GM21390 (cell line): ENCODE data around the gene SPRN.
A peak's percentile ranks its signal among the peaks of the same experiment; 100 is the strongest.

Experiments used
- ATAC-seq: cut with Tn5 transposase; IDR thresholded peaks from one replicate; pipeline ENCODE4 v1.9.1; 2021; ENCODE audit not compliant: unreplicated experiment

SPRN gene

GRCh38 chr10:133411523-133412380 lies 12.7 kb downstream of the SPRN start:
- no peak for ATAC-seq

- ATAC-seq = peak; percentile 66
Observed at GRCh38 chr10:133405844-133406527, 18.4 kb downstream of the SPRN start.

- no peak for ATAC-seq
Observed at GRCh38 chr10:133405272-133405671, 19.2 kb downstream of the SPRN start.

- no peak for ATAC-seq
Observed at GRCh38 chr10:133403784-133404183, 20.6 kb downstream of the SPRN start.

- ATAC-seq = no peak
Observed at GRCh38 chr10:133403359-133403758, 21.1 kb downstream of the SPRN start.

- ATAC-seq = no peak
Observed at GRCh38 chr10:133401981-133402725, 22.3 kb downstream of the SPRN start.

DNA sequence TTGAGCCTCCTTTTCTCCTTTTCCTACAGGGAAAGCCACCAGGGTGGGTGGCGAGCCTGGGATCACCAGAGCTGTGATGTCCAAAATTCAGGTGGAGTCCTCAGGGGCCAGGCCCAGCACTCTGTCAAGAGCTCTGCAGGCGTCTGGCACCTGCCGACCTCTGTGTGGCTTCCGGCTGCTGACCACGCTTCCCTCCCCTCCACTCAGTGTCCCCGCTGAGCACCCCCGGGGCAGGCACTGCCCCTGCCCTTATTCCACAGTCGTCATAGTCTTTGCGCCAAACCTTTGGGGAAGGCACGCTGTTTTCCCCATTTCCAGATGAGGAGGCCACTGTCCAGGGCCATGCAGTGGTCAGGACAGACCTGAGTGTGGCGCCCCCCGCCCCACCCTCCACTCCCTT lies 22.9 kb downstream of the SPRN start:
- ATAC-seq = no peak

DNA sequence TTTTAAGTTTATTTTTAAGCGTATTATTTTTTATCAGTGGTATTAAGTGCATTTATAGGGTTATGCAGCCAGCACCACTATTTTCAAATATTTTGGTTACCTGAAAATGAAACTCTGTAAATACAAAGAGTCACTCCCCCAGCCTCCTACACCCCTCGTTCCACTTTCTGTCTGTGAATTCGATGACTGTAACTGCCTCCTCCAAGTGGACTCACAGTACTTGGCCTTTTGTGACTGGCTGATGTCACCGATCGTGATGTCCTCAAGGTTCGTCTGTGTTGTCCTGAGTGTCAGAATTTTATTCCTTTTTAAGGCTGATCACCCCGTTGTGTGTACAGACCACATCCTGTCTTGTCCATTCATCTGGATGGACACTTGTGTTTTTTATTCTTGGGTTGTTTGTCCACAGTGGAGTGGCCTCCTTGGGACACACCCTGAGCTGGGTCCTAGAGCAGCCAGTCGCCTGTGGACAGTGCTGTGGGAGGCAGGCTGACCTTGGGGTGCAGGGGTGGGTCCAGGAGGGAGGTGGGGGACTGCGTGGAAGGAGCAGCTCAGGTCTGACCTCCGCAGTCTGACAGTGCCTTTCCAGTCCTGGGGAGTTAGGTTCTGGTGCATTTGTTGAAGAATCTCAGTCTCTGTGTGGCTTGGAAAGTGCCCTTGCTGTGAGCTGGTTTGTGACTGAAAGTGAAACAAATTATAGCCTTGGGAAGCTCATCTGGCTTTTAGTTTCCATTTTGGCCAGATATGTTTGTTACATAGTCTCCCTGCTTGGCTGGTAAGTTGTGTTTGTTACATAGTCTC lies 23.6 kb downstream of the SPRN start:
- ATAC-seq = peak; percentile 77

DNA sequence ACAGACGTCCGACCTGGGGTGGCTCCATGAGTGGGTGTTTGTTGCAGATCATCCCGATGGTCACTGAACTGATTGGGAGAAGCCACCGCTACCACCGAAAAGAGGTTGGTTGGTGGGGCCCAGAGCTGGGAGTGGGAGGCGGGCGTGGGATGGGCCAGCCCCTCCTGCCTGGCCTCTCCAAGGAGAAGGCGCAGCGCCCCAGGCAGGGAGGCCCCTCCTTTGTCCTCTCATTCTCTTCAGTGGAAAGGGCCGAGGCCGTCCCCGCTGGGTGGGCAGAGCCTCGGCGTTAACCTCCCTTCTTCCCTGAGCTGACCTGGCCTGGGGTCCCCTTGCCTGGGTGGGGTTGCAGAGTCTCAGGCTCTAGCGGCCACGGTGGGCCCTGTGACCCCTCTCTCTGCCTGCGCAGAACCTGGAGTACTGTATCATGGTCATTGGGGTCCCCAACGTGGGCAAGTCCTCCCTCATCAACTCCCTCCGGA lies 25.3 kb downstream of the SPRN start:
- ATAC-seq = no peak

GRCh38 chr10:133397938-133398337 lies 26.5 kb downstream of the SPRN start:
- ATAC-seq = no peak

- ATAC-seq = no peak
Observed at GRCh38 chr10:133396035-133396624, 28.3 kb downstream of the SPRN start.

GRCh38 chr10:133394801-133395221 lies 29.6 kb downstream of the SPRN start:
- ATAC-seq = no peak

DNA sequence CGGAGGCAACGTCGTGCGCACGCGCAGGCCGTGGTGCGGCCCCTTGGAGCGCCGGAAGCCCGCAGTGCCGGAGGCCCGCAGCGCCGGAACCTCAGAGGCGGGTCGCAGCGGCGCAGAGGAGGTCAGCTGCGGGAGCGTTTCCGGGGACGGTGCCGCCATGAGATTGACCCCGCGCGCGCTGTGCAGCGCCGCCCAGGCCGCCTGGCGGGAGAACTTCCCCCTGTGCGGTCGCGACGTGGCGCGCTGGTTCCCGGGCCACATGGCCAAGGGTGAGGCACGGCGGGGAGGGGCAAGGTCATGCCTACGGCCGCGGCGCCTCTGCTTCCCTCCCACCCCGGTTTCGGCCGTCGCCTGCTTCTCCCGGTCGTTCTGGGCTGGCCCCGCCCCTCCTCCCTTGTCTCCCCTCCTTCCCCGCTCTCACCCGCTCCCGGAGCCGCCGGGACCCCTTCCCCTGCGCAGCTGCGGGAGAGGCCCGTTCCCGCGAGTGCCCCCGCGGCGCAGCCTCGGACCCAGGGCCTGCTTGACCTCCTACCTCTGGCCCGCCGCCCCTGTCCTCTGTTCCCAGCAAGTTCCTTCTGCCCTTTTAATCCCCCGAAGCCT lies 30.3 kb downstream of the SPRN start, which contains the start of gene MTG1:
Gene MTG1, plus strand, starts transcription at position 94 of the 600 bp plus-strand sequence. Its CDS starts 64 bp downstream, at position 158.
- ATAC-seq = peak; percentile 59

GRCh38 chr10:133393401-133394063 lies 30.9 kb downstream of the SPRN start:
- no peak for ATAC-seq

DNA sequence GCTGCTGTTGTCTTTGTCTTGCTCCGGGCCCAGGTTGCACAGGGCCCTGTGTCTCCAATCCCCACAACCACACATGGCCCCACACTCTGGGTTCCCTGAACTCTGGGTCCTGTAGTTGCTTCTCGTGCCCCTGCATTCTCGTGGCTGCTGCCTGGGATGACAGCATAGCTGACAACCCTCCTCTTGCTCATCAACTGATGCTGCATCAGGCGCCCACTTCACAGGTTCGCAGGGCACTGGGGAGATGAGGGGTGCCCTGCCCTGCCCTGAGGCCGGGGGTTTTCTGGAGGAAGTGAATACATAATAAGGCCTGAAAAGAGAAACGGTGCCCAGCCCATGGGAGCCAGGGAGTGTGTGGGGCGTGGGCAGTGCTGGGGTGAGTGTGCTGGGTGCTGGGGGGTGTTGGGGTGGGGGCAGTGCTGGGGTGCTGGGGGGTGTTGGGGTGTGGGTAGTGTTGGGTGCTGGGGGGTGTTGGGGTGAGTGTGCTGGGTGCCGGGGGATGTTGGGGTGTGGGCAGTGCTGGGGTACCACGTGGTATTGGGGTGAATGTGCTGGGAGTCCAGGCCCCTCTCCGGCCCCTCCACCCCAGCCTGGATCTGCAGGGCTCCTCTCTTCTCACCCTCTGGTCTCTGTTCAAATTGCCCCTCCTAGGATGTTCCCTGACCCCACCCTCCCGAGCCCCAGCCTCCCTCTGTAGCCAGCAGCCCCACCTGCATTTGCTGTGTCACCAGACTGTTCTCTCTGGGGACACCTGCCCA lies 32.5 kb downstream of the SPRN start:
- no peak for ATAC-seq

GRCh38 chr10:133391249-133391635 lies 33.2 kb downstream of the SPRN start:
- no peak for ATAC-seq

DNA sequence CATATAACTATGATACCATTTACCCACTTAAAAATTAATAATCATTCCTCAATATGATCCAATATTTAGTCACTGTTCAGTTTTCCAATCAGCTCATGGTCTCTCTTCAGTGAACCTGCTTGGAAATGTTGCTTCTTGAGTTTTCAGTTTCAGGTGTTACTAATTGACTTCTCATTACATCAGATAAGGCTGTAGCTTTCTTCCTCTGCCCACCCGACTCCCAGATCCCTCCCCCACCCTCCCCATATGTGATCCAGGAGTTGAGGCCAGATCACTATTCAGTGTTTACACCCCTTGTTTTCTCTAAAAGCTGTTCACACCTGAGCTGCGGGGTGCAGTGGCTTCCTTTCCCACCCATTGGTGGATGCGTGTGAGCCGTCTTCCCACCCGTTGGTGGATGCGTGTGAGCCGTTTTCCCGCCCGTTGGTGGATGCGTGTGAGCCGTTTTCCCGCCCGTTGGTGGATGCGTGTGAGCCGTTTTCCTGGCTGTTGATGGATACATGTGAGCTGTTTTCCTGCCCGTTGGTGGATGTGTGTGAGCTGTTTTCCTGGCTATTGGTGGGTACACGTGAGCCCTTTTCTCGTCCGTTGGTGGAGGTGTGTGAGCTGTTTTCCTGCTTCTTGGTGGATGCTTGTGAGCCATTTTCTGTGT lies 33.7 kb downstream of the SPRN start:
- ATAC-seq = no peak
